GM12878 (cell line): ENCODE data around the gene AFF1. TPM values are rescaled to one million over a fixed set of nuclear protein-coding genes. Genes with fewer than 3 reads are reported as not detected.

Experiments
- ATAC-seq: fragments of 200-7000 bp; cut with Tn5 transposase; 3 replicates; pipeline ENCODE4 v1.9.1; 2020; ENCODE audit warnings: mild to moderate bottlenecking, moderate library complexity
- BruUV-seq: library from RNA; stranded (reverse); fragments of 400-500 nt; replicated peaks from 2 replicates; lab custom pipeline; 2021; lab: Mats Ljungman, UMichigan
- CTCF ChIA-PET: fragments of 300-600 bp; sonication (Branson Sonifier 250); formaldehyde crosslinking; extraction: SDS; loops from one replicate; lab custom pipeline; 2021; ENCODE audit warnings: inconsistent platforms; lab: Yijun Ruan, JAX
- POLR2A ChIA-PET: fragments of 350-600 bp; formaldehyde crosslinking; extraction: SDS; loops from one replicate; lab custom pipeline; 2021; ENCODE audit warnings: inconsistent platforms; lab: Charles Lee
- RAD21 ChIA-PET: fragments of 300-600 bp; sonication (Branson Sonifier 250); formaldehyde crosslinking; loops from one replicate; lab custom pipeline; 2023; ENCODE audit warnings: antibody characterized with exemption; ENCODE audit not compliant: unreplicated experiment; lab: Charles Lee
- SMC1A ChIA-PET: fragments of 300-600 bp; sonication (Branson Sonifier 250); formaldehyde crosslinking; loops from one replicate; lab custom pipeline; 2023; ENCODE audit not compliant: unreplicated experiment, uncharacterized antibody; lab: Charles Lee
- DNase-seq: peaks from one replicate; pipeline ENCODE4 v3.0.0-alpha.2; 2011; ENCODE audit warnings: low read depth, low spot score
- FAIRE-seq: peaks from 3 replicates; lab custom pipeline; 2011; peaks lifted over from hg19 to GRCh38; lab: Jason Lieb, UNC
- H2AFZ ChIP-seq: 2 replicates; pipeline ENCODE4 v1.6.0; 2011; ENCODE audit warnings: low read depth, low read length, control low read depth; ENCODE audit not compliant: control insufficient read depth
- H3K27ac ChIP-seq: 2 replicates; pipeline ENCODE4 v1.5.1; 2011; ENCODE audit warnings: control low read depth; ENCODE audit not compliant: control insufficient read depth, insufficient read depth
- H3K27me3 ChIP-seq, 2 experiments: replicated peaks in 1 of 2; 2 replicates each; pipeline versions ENCODE4 v1.6.0 to v1.6.1; 2011; ENCODE audit warnings: low read length in 1 of 2; ENCODE audit not compliant: control insufficient read depth in 2 of 2, insufficient read depth in 2 of 2
- H3K36me3 ChIP-seq, 2 experiments: 2 replicates each; pipeline ENCODE4 v1.5.1; 2011; ENCODE audit warnings: low read length in 1 of 2; ENCODE audit not compliant: control insufficient read depth in 2 of 2, insufficient read depth in 2 of 2
- H3K4me1 ChIP-seq: 2 replicates; pipeline ENCODE4 v1.6.1; 2011; ENCODE audit warnings: mild to moderate bottlenecking, low read length, moderate library complexity, mixed read lengths; ENCODE audit not compliant: control insufficient read depth, insufficient read depth
- H3K4me2 ChIP-seq: 2 replicates; pipeline ENCODE4 v1.6.0; 2011; ENCODE audit warnings: control low read depth; ENCODE audit not compliant: control insufficient read depth, insufficient read depth
- H3K4me3 ChIP-seq: fragments of 200-600 bp; sonication (generic); 2 replicates; pipeline ENCODE4 v1.5.1; 2016
- H3K79me2 ChIP-seq: 2 replicates; pipeline ENCODE4 v1.6.0; 2011; ENCODE audit warnings: low read length; ENCODE audit not compliant: control insufficient read depth, insufficient read depth
- H3K9ac ChIP-seq: 2 replicates; pipeline ENCODE4 v1.8.0; 2011; ENCODE audit warnings: low read length, control low read depth, mixed read lengths; ENCODE audit not compliant: control insufficient read depth, insufficient read depth
- H3K9me3 ChIP-seq: replicated peaks from 3 replicates; pipeline ENCODE4 v1.5.1; 2011; ENCODE audit warnings: mild to moderate bottlenecking, low read length; ENCODE audit not compliant: control insufficient read depth, insufficient read depth
- H4K20me1 ChIP-seq: 2 replicates; pipeline ENCODE4 v1.6.0; 2011; ENCODE audit not compliant: control insufficient read depth, insufficient read depth
- CREB1 ChIP-seq: IDR thresholded peaks from 2 replicates; pipeline ENCODE4 v1.6.1; 2012; ENCODE audit warnings: low read depth, mild to moderate bottlenecking, inconsistent platforms
- EZH2 ChIP-seq: IDR thresholded peaks from 2 replicates; pipeline ENCODE4 v1.6.1; 2012; ENCODE audit warnings: low read depth, mild to moderate bottlenecking, control low read depth, inconsistent platforms, low read length, borderline replicate concordance; ENCODE audit not compliant: control insufficient read depth
- NFXL1 ChIP-seq: fragments of 450-650 bp; IDR thresholded peaks from 2 replicates; pipeline ENCODE4 v1.6.1; 2017; ENCODE audit warnings: antibody characterized with exemption, mild to moderate bottlenecking, borderline replicate concordance
- NR2C2 ChIP-seq: IDR thresholded peaks from 2 replicates; pipeline ENCODE4 v1.6.1; 2011; ENCODE audit warnings: borderline replicate concordance, low read depth; ENCODE audit not compliant: control insufficient read depth, insufficient read length
- RUNX3 ChIP-seq: IDR thresholded peaks from 2 replicates; pipeline ENCODE4 v1.6.1; 2012; ENCODE audit warnings: low read length, inconsistent platforms
- SP1 ChIP-seq: IDR thresholded peaks from one replicate; pipeline ENCODE4 v1.6.1; 2011; ENCODE audit warnings: low read depth, low read length
- SPI1 ChIP-seq: IDR thresholded peaks from 2 replicates; pipeline ENCODE4 v1.6.1; 2011; ENCODE audit warnings: low read depth, mild to moderate bottlenecking, low read length, moderate library complexity, borderline replicate concordance; ENCODE audit not compliant: insufficient read depth
- YBX1 ChIP-seq: fragments of 450-650 bp; IDR thresholded peaks from 2 replicates; pipeline ENCODE4 v1.6.1; 2016; ENCODE audit warnings: antibody characterized with exemption
- ZNF384 ChIP-seq: IDR thresholded peaks from 2 replicates; pipeline ENCODE4 v1.6.1; 2012; ENCODE audit warnings: low read depth, mild to moderate bottlenecking, low read length, improper control_type of control experiment, borderline replicate concordance
- WGBS: methylation state at CpG from one replicate; pipeline ENCODE4 v1.1.6; 2016; ENCODE audit warnings: low lambda C conversion rate; ENCODE audit not compliant: insufficient replicate concordance, insufficient coverage; ENCODE audit errors: missing lambda C conversion rate; 5-methylcytosine and 5-hydroxymethylcytosine counted together
- in situ Hi-C: fragments of 300-500 bp; cut with MboI; formaldehyde crosslinking; loops from 9 replicates; pipeline ENCODE4 v1.14.3; 2018; ENCODE audit warnings: mixed read lengths
- intact Hi-C: fragments of 100-400 bp; cut with micrococcal nuclease; formaldehyde crosslinking; loops from one replicate; pipeline ENCODE4 v1.14.2; 2022; ENCODE audit not compliant: unreplicated experiment
- polyA plus RNA-seq, 11 experiments: library from polyadenylated mRNA; depleted of rRNA in 4 of 11; unstranded in 6 of 11; stranded (reverse) in 5 of 11; fragments of >200 nt; fragmentation: Nextera tagmentation in 4 of 11; fragmentation: Illumina TruSeq in 1 of 11; extraction: Ambion mirVana in 4 of 11; extraction: Trizol in 1 of 11; gene quantifications; 1 replicate in 1 of 11; 2 replicates in 10 of 11; pipeline versions ENCODE4 v1.2.1 to v1.2.3, GENCODE V29; 2011 to 2016; ENCODE audit warnings: inconsistent platforms in 2 of 11, missing spikeins in 2 of 11, low read depth in 1 of 11
- total RNA-seq, 4 experiments: library from RNA; depleted of rRNA in 3 of 4; stranded (reverse); fragments of >200 nt in 3 of 4; fragmentation: Illumina TruSeq in 1 of 4; extraction: Trizol in 1 of 4; gene quantifications; 2 replicates each; pipeline versions ENCODE4 v1.2.1 to v1.2.3, GENCODE V29; 2013 to 2021
- TF ChIP-seq, protein P1 (sequence below): fragments of 450-650 bp; IDR thresholded peaks from 2 replicates; pipeline ENCODE4 v1.6.1; 2017; ENCODE audit warnings: mild to moderate bottlenecking, moderate library complexity
- TF ChIP-seq, protein P2 (sequence below): fragments of 150-350 bp; IDR thresholded peaks from 2 replicates; pipeline ENCODE4 v1.6.1; 2016; ENCODE audit warnings: low read depth, low read length
- TF ChIP-seq, protein P3 (sequence below): fragments of 450-650 bp; IDR thresholded peaks from 2 replicates; pipeline ENCODE4 v1.6.1; 2016; ENCODE audit warnings: mild to moderate bottlenecking
- TF ChIP-seq, protein P4 (sequence below): IDR thresholded peaks from 2 replicates; pipeline ENCODE4 v1.6.1; 2012; ENCODE audit warnings: low read depth, low read length, improper control_type of control experiment

AFF1 gene
- total and polyA plus RNA-seq, 10 of the 15 experiments (the other 5 are each of a cell fraction or from before 2014, with no cell fraction given): 3.5 to 56.1 (median 21.5) TPM

DNA sequence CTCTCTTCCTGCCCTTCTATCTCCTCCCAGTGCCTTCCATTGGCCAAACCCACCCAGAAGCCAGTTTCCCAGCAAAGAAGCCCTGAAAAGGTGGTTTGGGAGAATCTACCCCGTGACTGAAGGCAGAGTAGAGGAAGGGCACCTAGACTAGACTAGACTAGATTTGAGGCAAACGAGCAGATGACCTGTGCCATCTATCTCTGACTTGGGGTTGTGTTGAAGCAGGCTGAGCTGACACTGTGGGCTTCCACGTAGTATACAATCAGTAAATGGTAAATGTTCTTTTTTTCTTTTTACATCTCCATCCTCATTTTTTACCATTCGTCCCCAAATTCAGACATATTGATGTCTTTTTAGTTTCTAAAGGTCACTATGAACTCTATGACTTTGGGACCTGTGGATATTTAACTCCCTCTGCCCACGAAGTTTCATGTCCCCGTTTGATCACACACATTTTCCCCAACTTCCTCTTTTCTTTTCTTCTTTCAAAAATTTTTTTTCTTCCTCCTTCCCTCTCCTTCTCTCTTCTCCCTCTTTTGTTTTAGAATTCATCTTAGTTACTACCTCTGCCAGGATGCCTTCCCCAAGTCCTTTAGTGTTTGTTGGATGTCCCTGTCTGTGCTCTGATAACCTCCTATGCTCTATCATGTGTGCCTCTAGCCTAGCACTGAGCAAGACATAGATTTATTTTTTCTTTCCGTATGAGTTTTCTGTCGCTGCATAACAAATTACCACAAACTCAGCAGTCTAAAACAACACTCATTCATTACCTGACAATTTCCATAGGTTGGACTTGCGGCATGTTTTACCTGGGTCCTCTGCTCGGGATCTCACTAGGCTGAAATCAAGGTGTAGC lies 6.2 kb upstream of the AFF1 start:
- RAD21 ChIA-PET: interaction anchor here (0.8 to 1.9 kb wide), 9 partner anchors 14 to 432 kb away, joined by 3 to 10 read pairs (median 4); no protein-coding TSS in a partner anchor
- whole genome bisulfite sequencing: 47% methylated on average over 10 of the region's 10 CpGs
- Histone ChIP-seq H4K20me1 (no peaks in the 10 kb centered on the region), H3K4me1 (peaks cover 15% of the 10 kb centered on the region), H3K9ac (no peak overlapping the region), H3K9me3 (no peaks in the 10 kb centered on the region), H3K27ac (no peak overlapping the region; the same call in 1 of the 2 replicates), H3K27me3 (no peaks in the 10 kb centered on the region), H3K4me2 (peak overlapping the region; percentile 53), H3K79me2 (peaks cover 4% of the 10 kb centered on the region), H3K36me3 (peaks cover 0 to 2% of the 10 kb centered on the region in 2 experiments; a peak in 1 of 4 replicates), H3K4me3 (no peak overlapping the region), H2AFZ (no peak overlapping the region; the same call in 1 of the 2 replicates)
- ATAC-seq (peak; percentile 72), DNase-seq (no peak), FAIRE-seq (peak; percentile 27)
- CTCF ChIA-PET: interaction anchor here (0.5 to 8.3 kb wide), 8 partner anchors 7 to 435 kb away, joined by 3 to 84 read pairs (median 6); no protein-coding TSS in a partner anchor
- POLR2A ChIA-PET: interaction anchor here (0.7 to 1.2 kb wide), 6 partner anchors 9 to 164 kb away, joined by 3 to 5 read pairs (median 4); no protein-coding TSS in a partner anchor
- in situ Hi-C loops (no loop called here), intact Hi-C loops (no loop called here)
- no TSS peak for BruUV-seq
- SMC1A ChIA-PET: interaction anchor here (0.8 to 4.0 kb wide), 16 partner anchors 8 to 191 kb away, joined by 3 to 33 read pairs (median 4); no protein-coding TSS in a partner anchor
- no peak for TF ChIP-seq SP1
- TF ChIP-seq SPI1: peak; percentile 59
- TF ChIP-seq EZH2: no peak
- 0 out of 2 replicates have a peak, but pooled peaks have one; percentile 9 for TF ChIP-seq RUNX3
- TF ChIP-seq, protein P1, sequence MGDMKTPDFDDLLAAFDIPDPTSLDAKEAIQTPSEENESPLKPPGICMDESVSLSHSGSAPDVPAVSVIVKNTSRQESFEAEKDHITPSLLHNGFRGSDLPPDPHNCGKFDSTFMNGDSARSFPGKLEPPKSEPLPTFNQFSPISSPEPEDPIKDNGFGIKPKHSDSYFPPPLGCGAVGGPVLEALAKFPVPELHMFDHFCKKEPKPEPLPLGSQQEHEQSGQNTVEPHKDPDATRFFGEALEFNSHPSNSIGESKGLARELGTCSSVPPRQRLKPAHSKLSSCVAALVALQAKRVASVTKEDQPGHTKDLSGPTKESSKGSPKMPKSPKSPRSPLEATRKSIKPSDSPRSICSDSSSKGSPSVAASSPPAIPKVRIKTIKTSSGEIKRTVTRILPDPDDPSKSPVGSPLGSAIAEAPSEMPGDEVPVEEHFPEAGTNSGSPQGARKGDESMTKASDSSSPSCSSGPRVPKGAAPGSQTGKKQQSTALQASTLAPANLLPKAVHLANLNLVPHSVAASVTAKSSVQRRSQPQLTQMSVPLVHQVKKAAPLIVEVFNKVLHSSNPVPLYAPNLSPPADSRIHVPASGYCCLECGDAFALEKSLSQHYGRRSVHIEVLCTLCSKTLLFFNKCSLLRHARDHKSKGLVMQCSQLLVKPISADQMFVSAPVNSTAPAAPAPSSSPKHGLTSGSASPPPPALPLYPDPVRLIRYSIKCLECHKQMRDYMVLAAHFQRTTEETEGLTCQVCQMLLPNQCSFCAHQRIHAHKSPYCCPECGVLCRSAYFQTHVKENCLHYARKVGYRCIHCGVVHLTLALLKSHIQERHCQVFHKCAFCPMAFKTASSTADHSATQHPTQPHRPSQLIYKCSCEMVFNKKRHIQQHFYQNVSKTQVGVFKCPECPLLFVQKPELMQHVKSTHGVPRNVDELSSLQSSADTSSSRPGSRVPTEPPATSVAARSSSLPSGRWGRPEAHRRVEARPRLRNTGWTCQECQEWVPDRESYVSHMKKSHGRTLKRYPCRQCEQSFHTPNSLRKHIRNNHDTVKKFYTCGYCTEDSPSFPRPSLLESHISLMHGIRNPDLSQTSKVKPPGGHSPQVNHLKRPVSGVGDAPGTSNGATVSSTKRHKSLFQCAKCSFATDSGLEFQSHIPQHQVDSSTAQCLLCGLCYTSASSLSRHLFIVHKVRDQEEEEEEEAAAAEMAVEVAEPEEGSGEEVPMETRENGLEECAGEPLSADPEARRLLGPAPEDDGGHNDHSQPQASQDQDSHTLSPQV: no peak
- TF ChIP-seq CREB1: no peak
- TF ChIP-seq, protein P2, sequence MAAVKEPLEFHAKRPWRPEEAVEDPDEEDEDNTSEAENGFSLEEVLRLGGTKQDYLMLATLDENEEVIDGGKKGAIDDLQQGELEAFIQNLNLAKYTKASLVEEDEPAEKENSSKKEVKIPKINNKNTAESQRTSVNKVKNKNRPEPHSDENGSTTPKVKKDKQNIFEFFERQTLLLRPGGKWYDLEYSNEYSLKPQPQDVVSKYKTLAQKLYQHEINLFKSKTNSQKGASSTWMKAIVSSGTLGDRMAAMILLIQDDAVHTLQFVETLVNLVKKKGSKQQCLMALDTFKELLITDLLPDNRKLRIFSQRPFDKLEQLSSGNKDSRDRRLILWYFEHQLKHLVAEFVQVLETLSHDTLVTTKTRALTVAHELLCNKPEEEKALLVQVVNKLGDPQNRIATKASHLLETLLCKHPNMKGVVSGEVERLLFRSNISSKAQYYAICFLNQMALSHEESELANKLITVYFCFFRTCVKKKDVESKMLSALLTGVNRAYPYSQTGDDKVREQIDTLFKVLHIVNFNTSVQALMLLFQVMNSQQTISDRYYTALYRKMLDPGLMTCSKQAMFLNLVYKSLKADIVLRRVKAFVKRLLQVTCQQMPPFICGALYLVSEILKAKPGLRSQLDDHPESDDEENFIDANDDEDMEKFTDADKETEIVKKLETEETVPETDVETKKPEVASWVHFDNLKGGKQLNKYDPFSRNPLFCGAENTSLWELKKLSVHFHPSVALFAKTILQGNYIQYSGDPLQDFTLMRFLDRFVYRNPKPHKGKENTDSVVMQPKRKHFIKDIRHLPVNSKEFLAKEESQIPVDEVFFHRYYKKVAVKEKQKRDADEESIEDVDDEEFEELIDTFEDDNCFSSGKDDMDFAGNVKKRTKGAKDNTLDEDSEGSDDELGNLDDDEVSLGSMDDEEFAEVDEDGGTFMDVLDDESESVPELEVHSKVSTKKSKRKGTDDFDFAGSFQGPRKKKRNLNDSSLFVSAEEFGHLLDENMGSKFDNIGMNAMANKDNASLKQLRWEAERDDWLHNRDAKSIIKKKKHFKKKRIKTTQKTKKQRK: no peak
- TF ChIP-seq NFXL1: no peak
- no peak for TF ChIP-seq ZNF384
- TF ChIP-seq YBX1: no peak
- TF ChIP-seq, protein P3, sequence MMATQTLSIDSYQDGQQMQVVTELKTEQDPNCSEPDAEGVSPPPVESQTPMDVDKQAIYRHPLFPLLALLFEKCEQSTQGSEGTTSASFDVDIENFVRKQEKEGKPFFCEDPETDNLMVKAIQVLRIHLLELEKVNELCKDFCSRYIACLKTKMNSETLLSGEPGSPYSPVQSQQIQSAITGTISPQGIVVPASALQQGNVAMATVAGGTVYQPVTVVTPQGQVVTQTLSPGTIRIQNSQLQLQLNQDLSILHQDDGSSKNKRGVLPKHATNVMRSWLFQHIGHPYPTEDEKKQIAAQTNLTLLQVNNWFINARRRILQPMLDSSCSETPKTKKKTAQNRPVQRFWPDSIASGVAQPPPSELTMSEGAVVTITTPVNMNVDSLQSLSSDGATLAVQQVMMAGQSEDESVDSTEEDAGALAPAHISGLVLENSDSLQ: no peak
- TF ChIP-seq NR2C2: no peak
- TF ChIP-seq, protein P4, sequence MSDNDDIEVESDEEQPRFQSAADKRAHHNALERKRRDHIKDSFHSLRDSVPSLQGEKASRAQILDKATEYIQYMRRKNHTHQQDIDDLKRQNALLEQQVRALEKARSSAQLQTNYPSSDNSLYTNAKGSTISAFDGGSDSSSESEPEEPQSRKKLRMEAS: no peak
